ENCODE data around the gene EPHB2.

EPHB2 gene

DNA sequence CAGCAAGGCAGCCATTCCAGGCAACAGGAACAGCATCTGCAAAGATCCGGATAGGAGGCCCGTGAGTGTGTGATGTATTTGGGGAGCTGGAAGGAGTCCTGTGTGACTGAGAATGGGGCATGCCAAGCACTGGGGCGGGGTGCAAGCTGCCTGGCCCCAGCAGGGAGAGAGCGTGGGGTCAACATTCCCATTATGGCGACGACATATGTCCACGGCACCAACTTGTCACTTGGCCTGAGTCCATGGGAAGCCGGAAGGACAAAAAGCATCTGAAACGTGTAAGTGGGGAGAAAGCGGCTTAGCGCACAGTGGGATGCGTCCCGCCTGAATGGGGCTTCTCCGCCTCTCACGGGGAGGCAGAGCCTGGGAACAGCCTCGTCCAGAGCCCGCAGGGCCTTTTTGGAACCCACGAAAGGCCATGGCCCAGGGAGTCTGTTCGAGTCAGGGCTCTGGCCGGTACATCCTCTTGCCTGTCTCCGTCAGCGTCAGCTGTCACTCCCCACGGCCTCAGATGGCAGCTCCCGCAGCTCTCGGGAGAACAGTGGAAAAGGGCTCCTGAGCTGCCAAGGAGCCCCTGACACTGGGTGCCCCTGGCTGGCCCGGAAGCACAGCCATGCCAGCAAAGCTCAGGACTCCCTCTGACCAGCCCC, 12.4 kb downstream of the EPHB2 start:
- DNase-seq (ENCODE audit: low read depth in 2 of 2): no peak

DNA sequence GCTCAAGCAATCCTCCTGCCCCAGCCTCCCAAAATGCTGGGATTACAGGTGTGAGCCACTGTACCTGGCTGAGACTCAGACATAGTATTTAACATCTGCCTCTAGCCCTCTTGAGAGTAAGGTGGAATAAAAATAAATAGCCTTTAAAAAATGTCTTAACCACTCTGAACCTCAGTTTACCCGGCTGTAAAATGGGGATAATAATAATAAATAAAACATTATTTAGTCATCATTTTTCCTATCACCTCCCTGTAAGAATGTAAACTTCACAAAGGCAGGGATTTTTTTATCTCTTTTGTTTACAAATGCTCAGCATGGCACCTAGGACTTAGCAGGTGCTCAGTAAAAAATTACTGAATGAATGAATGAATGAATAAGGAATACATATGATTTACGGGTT, 17.2 kb downstream of the EPHB2 start:
- no peak for DNase-seq (ENCODE audit: low read depth in 2 of 2)

DNA sequence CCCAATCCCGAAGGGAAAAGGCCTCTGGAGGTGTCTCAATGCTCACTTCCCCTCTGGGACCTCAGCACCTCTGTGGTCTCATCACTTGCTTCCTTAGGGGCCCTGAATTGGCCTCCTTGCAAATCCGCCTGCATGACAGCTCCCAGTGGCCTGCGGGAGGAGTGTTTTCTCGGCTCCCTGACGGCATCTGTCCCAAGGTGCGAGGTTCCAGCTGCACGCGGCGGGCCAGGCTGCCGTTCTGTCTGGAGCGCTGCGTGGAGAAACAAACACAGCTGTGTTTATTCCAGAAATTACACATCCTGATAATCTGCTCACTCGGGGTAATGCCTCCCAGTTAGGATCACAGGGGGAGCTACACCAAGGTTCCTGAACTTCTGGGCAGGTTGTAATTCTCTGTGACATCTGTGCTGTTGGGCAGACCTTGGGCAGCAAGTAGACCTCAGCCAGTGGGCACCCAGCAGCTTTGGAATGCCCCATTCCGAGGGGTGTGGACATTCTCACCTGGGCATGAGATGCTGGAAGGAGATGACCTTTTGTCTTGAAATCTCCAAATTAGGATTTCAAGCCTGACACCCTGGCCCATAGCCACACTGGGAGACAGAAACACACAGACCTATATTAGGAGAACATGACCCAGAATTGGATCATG, 18.2 kb downstream of the EPHB2 start:
- no peak for DNase-seq (ENCODE audit: low read depth in 2 of 2)

DNA sequence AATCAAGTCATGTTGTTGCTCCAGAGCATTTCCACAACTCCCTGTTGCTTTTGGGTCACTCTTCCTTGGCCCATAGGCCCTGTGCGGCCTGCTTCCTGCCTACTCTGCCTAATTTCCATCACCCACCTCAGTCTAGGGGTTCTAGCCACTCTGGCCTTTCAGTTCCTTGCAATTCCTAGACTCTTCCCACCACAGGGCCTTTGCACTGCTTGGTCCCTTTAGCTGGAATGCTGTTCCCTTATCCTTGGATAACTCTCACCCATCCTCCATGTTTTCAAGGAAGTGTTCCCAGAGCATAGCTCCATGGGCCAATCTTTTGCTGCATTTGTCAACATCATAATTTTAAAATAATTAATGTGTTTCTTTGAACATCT, 18.7 kb downstream of the EPHB2 start:
- no peak for DNase-seq (ENCODE audit: low read depth in 2 of 2)

DNA sequence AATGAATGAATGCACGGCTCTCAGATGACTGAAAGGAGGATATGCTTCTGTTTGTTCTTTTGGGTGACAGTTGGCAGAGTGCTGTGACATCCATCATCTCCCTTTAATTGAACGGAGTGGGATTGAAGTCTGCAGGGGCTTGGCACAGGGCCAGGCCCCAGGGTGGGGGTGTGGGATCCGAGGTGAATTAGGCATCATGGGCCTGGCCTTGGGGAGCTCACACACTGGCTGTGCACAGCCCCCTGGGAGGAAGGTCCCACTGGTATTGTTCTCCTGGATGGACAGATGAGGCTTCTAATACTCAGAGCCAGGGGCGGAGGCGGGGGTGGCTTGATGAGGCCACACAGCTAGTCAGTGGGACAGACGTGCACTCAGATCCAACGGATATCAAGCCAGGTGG, 19.3 kb downstream of the EPHB2 start:
- no peak for DNase-seq (ENCODE audit: low read depth in 2 of 2)

DNA sequence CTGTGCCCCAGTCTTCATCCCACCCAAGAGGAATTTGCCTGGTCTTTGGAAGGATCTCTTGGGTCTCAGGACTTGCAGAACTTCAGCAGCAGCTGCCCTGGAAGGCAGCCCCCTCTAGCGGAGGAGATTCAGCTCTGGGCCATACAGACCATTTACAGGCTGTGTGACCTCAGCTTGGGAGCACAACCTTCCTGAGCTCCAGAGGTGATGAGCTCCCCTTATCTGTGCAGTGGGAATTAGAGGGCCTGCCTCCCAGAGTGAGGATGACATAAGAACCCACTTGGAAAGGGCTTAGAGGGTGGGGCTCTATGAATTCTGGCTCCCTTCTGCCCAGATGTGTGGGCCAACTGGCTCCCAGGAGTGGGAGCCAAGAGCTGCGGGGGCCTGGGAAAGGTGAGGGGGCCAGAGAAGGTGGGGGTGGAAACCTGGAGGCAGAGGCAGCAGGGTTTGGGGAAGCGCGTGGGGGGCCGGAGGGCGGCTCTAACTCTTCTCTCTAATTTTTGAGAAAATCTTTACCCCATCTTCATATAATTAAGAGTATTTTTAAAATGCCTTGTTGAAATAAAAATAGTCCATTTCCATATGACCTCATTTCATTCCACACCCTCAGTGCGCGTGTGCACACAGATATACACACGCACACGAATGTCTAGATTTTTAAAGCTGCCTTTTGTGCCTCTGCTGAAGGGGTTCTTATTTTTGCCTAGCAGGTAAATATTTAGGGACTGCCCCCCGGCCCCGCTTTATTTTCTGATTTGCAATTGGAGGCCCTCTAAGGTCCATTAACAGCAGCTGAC, 21.5 kb downstream of the EPHB2 start:
- DNase-seq (ENCODE audit: low read depth in 2 of 2): no peak

DNA sequence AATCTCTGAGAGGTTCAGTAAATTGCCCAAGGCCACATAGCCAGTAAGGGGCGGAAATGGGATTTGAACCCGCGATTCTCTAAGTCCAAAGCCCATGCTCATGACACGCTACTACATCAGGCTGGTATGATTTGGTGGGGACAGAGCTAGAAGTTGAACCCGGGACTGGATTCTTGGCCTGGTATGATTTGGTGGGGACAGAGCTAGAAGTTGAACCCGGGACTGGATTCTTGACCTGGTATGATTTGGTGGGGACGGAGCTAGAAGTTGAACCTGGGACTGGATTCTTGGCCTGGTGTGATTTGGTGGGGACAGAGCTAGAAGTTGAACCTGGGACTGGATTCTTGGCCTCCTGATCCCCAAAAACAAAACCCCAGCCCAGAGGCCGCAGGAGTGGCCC, 23.0 kb downstream of the EPHB2 start:
- DNase-seq (ENCODE audit: low read depth in 2 of 2): no peak

DNA sequence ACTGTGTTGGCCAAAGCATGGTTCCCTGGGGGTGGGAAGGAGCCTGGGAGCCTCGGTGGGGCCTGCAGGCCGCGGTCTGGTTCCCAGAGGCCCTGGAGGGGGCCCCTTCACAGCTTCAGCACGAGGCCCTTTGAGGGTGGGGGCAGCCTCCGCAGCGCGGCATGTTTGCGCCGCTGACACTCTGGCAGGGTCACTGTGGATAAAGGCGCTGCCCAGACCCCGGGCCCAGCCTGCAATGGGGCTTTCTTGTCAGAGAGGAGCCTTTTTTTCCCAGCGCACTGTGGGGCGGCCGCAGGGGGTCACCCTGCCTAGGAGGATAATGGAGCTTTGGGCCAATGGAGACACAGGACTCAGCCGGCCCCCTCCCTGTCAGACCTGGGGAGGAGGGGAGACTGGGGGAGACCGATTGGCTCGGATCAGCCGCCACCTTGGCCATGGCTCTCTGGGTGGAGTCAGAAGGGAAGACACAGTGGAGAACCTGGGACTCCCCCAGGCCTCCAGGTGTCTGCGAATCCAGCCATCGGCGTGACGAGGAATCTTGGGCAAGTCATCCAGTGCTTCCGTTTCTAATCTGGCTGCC, 26.0 kb downstream of the EPHB2 start:
- DNase-seq (ENCODE audit: low read depth in 2 of 2): no peak

DNA sequence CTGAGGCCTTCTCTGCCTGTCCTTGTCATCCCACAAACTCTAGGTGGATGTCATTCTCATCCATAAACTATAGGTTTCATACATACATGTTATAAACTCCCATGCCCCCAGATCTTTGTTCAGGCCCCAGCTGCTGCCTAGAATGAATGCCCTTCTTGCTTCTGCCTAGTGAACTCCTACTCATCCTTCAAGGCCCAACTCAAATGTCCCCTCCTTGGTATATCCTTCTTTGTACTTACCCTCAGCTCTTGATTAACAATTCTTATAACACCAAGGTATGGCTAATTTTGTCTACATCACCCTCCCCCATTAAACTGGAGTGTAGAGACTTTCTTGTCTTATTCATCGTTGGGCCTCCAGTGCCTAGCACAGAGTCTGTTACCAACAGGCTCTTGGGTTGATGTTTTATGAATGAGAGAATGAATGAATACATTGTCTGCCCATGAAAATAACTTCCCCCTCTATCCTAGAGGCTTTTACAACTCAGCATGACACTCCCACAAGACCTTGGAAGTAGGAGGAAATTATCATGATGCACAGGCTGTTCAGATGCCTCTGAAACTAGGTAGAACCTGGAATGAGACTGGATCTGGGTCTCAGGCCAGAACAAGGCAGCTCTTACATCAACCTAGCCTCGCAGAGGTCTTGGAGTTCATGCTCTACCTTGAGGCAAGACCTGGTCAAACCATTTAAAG, 26.9 kb downstream of the EPHB2 start:
- DNase-seq (ENCODE audit: low read depth in 2 of 2): no peak

DNA sequence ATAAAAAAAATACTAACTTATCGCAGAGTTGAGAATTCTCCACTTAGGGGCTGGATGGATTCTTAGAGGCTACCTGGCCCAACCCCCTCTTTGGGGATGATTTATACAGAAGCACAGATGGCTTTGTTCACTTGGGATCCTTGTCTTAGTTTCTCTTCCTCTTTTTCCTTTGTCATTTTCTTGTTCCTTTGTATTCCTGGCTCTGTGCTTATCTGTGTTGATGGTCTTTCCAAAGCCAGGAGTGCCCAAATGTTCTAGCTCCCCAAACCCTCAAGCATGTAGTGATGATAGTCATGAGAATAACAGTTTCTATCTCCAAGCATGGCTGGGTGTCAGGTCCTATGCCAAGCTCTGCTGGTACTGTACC, 27.4 kb downstream of the EPHB2 start:
- DNase-seq (ENCODE audit: low read depth in 2 of 2): no peak

DNA sequence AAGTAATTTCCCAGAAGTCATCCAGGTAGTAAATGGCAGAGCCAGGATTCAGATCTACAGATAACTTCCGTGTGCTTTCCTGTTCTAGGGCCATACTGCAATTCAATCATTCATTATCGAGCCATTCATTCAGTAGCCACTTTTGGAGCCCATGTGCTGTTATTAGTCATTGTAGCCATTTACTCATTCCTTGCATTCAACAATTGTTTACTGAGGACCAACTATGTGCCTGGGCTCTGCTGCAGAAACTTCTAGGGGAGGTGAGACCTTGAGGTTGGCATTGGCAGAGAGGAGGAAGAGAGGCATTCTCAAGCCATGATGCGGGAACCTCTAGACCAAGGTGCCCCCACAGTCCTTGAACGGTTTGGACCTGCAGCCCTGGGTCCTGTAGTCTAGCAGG, 27.9 kb downstream of the EPHB2 start:
- DNase-seq (ENCODE audit: low read depth in 2 of 2): no peak

DNA sequence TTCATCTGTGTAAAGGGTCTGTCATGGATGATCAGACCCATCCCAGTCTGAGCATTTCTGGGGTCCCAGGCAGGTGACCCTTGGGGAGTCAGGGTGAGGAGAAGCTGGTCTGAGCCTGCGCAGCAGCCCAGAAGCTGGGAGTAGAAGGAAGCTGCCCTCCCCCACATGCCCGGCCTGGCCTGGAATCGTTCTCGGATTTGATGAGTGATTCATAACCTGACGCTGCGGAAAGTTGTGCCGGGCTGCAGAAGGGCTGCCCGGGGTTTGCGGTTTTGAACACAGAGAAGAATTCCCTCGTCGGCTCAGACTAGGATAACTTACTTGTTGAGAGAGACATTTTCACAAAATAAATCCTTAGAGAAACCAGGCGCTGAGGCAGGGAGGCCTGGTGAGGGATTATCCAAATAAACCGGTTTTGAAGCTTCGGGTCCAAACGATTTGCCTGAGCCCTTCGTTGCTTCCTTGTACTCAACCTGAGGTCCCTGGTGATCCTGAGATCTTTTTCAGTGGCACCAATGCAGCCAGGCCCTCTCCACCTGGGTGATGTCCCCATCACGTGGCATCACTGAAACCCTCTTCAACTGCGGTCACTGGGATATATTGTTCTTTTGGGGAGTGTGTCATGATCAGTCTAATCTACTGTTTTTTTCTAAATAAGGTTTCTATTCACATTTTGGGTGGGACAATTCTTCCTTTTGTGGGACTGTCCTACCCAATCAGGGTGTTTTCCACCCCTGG, 29.2 kb downstream of the EPHB2 start:
- no peak for DNase-seq (ENCODE audit: low read depth in 2 of 2)

DNA sequence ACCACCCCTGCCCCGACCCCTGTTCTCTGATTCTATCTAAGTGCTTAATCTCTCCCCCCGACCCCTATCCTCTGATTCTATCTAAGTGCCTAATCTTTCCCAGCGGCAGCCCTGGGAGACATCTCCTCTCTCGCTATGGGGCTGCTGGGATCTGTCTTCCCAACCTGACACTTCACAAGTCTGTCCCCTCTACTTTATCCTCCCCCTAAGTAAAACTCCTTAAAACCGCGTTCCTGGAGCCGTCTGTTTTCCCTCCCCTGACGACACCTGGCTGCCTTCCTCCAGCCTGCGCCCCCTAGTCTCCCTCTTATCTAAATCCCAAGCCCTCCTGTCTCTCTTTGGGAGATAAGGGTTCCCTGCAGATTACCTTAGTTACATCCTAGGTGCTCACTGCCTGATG, 30.5 kb downstream of the EPHB2 start:
- DNase-seq (ENCODE audit: low read depth in 2 of 2): no peak

DNA sequence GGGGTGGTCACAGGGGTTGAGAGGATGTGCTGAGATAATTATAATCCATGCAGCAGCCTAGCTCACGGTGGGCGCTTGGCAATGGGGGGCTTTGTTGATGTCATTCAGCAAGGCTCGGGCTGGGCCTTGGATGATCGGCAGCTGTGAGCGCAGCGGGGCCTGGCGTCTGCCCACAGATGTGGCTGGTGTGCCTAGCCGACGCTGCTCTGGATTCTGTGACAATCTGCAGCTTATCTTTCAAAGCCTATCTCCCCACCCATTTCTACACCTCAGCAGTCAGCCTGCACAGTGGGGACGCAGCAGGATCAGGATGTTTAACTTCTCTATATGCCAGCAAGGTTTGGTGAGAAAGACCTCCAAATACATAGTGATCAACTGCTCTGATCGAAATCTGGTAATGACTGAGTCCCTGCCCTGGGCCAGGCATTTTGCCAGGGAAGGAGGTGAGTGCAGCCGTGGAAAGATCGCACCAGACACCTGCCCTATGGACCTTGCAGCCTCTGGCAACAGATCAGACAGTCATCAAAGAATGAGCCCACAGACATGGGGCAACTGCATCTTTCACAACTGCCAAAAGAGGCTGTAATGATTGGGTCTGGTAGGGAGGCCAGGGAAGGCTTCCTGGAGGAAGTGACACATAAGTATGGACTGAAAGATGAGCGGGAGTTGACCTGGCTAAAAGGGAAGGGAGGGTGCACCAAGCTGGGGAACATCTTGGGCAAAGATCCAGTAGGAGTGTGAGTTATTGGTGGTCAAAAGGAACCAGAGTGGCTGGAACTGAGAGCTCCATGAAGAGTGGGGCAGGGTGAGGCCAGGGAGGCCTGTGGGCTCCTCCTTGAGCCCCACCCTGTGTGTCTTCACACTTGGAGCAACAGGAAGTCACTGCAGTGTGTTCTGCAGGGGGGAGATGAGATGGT, 35.3 kb downstream of the EPHB2 start:
- no peak for DNase-seq (ENCODE audit: low read depth in 2 of 2)

DNA sequence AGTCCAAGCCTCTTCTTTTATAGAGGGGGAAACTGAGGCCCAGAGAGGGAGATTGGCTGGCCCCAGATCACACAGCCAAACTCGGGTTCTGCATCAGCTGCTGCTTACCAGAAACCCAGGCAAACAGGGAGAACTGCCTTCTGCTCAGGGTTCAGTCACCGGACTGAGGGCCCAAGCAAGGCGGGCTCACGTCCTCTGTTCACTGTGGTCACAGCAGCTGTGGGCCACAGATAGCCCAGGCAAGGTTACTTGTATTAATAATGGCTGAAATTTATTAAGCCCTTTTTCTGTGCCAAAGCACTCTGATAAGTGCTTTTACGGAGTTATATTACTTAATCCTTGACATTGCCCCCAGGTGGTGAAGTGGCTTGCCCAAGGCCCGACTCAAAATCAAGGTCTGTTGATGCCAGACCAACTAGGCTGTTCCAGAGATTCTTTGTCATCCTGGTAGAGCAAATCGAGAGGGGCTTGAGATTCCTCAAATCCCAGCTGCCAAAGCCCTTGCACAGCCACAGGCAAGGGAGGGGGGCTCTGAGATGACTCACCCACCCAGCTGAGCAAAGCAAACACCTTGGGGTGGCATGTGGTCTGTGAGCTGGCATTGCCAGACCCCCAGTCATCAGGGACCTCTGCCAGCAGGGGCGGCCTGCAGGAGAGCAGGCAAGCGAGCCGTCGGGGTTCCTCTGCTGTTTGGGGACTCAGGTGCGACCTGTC, 36.5 kb downstream of the EPHB2 start:
- no peak for DNase-seq (ENCODE audit: low read depth in 2 of 2)

DNA sequence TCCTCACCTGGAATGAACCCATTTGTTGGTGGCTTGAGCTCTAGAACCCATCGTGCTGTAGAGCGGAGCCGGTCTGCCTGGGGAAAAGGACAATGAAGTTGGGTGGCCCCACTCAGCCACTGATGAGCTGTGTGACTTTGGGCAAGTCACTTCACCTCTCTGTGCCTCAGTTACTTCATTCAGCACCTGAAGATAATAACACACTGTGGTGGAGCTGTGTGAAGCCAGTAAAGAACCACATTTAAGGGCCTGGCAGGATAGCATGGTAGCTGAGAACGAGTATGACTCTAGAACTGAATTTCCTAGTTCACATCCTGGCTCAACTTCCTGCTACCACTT, 37.1 kb downstream of the EPHB2 start:
- no peak for DNase-seq (ENCODE audit: low read depth in 2 of 2)

DNA sequence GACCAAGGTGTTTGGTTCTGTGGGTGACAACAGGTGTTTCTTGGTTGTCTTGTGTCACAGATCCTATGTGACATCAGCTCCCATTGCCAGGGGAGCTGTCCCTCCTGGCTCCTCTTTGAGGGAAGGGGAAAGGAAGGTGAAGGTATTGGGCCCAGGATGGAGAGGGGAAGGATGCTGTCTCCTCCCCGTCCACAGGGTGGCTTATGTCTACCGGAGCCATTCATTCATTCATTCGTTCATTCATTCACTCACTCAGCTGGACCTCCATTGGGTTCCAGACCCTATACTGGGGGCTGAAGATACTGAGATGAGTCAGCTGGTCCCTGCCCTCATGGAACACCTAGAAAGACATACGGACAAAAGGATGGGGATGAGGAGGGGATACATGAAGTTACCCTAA, 38.9 kb downstream of the EPHB2 start:
- DNase-seq (ENCODE audit: low read depth in 2 of 2): no peak

DNA sequence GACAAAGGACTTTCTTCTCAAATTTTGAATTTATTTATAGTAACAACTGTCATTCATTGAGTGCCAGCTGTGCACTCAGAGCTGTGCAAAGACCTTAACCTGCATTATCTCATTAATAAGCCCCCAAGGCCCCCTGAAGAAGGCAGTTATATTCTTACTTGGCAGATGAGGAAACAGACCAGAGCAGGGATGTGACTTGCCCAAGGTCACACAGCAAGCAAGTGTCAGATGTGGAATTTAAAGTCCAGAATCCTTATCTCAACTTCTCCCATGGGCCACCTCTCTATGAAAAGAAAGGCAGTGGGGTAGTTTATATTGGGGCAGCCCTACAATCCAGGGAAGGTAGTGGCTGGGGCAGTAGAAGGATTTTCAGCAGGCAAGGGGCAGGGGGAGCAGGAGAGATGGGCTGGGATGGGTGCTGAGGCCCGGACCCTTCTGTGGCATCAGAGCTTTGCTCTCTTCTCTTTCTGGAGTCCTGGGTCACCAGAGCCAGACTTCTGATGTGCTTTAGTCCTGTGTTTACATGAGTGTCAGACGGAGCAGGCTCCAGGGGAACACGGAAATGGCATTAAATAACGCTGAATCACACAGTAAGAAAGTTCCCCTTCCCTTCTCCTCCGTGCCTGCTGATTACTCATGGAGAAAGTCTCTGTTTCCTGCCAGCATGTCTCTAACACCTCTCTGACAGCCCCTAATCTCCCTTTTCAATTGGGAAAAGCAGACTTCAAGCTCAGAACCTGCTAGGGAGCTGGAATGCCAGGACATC, 39.5 kb downstream of the EPHB2 start:
- no peak for DNase-seq (ENCODE audit: low read depth in 2 of 2)

DNA sequence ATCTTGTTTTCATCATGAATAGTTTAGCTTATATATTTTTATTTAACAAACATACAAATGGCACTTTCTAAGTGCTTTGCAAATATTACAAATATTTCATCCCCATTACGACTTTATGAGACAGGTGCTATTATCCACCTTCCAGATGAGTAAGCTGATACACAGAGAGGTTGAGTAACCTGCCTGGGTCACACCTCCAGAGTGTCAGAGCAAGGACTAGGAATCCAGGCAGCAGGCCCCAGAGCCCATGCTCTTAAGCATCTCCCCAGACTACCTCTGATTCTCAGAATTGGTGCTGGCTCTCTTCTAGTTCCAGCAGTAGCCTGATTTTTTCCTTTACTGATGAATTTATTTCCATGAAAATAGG, 40.0 kb downstream of the EPHB2 start:
- no peak for DNase-seq (ENCODE audit: low read depth in 2 of 2)
